Gastroesophageal sphincter (tissue), 3 donors: ENCODE data around the gene PIGX.

ENCODE experiments used
- CTCF ChIP-seq, 4 experiments: fragments of 200-600 bp in 2 of 4; fragments of 450-650 bp in 2 of 4; sonication (generic) in 1 of 4; IDR thresholded peaks; one replicate each; pipeline ENCODE4 v1.5.1; 2017 to 2019; ENCODE audit warnings: antibody characterized with exemption in 4 of 4, mild to moderate bottlenecking in 2 of 4, moderate library complexity in 2 of 4
- EP300 ChIP-seq: sonication (generic); formaldehyde crosslinking; IDR thresholded peaks from one replicate; pipeline ENCODE4 v1.6.1; 2017; ENCODE audit warnings: antibody characterized with exemption, mild to moderate bottlenecking
- POLR2A ChIP-seq, 2 donors: fragments of 450-650 bp; IDR thresholded peaks; one replicate each; pipeline ENCODE4 v1.6.1; 2017; ENCODE audit warnings: antibody characterized with exemption in 2 of 2, mild to moderate bottlenecking in 2 of 2, moderate library complexity in 1 of 2

GRCh38 chr3:196774191-196774820 lies 62.1 kb downstream of the PIGX start:
- no peak for TF ChIP-seq CTCF (IDR thresholded peaks at IDR 0.05)
- TF ChIP-seq EP300: no peak
- no peak for TF ChIP-seq POLR2A (IDR thresholded peaks at IDR 0.05)
